ENCODE measurements around the gene DCUN1D4.
"Not testable (repeated sequence)": the region's sequence is repeated elsewhere in the genome, so short reads cannot be mapped to it uniquely, and the experiment has no call there.

DCUN1D4 gene

DNA sequence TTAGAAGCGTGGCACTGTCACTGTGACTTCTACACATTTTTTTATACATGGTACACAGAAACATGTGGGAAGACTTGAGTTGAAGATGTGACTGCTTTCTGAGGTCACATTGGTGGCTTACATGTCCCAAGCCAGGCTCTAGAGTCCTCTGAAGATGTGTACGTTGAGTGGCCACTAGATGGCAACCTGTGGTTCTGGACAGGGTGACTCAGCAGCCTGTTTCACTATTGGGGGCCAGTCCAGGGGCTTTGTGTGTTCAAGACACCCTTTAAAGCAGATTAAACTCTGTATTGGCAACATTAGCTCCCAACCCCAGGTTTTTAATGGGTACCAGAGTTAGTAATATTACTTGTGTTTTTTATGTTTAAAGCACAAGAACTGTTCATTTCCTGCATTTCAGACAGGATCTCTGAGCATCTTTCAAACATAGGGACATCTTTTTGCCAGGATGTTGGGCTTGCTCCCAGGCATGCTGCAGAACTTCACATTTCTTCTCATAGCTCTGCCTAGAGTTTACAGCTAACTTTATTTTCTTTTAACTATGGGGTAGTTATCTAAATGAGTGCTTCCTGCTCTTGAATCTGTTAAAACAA, 53.0 kb downstream of the DCUN1D4 start:
- DNase-seq: peak; percentile 22

- no peak for DNase-seq
These were observed 58.4 kb downstream of the DCUN1D4 start for GRCh38 chr4:51901363-51901762.

DNA sequence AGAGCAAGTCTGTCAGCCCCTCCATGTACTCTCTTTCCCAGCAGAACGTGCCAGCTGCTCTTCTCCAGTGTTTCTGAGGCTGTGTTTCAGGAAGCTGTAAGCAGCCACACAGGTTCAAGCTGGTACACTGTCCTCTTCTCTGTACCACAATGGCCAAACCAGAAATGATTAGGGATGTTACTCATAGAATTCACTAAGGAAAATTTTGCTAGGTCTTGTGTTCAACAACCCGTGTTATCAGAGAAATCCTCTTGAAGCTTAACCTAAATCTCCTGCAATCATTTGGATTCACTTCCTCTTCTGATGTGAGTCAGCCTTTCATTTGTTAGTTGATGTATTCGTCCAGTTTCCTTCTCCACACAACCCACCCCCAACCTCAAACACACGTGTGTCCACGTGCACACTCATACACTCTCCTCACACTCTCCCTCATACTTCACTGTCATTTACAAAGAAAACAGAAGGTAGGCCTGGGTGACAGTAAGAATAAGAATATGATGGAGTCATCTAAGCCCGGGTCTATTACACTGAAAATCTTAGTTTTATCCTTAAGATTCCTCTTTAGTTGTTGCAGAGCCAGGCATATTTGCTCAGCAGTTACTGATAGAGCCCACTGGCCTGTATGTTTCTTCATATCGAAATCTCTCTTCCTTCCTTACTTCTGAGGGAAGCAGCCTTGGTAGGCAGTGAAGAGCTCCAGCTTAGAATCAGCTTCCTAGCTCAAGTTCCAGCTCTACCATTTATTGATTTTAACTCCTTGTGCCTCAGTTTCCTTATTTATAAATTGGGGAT, 63.4 kb downstream of the DCUN1D4 start:
- DNase-seq: no peak

DNA sequence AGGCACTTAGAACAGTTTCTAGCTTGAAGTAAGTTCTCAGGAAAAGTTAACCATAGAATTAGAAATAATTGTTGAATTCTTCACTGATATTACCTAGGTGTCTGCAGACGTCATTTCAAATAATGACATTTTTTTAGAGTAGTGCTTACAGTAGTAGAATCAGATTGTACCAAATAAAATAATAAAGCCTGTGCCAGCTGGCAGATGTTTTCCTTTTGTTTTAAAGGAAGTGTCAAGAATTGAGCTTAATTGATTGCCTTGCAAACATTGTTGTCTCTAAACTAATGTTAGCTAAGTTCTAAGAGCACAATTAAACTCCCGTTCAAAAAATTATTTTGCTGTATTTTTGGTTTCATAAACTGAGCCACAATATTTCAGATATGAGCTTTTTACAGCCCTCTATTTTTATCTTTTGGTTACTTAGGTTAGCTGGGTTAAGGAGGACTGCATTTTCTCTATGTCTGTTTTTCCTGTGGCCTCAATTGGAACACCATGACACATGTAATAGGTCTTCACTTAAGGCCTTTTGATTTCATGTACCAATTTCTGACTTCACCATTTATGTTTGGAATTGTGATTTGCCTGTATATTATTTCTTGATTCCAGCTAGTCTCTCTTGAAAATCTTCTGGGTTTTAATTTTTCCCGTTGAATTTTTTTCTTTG, 64.2 kb downstream of the DCUN1D4 start:
- no peak for DNase-seq

DNA sequence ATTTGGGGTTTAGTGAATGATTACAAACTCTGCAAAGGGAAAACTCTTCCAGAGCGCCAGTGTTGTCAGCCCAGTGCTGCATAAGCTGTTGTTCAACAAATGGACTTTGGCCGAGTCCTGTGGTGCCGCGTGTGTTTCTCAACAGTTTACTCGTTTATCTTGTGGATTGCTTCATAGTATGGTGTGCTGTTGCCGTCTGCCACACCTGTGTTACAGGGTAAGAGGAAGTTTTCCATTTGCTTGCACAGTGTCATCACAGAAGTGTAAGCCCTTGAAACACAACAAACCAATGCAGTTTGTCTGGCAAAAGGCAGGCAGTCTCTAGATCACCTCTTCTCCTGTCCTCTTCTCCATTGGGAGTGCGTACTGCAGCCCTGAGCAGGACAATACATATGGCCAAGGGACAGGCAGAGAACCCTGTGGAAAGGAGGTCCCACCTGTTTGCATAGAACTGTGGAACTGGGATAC, 66.3 kb downstream of the DCUN1D4 start:
- DNase-seq: no peak

DNA sequence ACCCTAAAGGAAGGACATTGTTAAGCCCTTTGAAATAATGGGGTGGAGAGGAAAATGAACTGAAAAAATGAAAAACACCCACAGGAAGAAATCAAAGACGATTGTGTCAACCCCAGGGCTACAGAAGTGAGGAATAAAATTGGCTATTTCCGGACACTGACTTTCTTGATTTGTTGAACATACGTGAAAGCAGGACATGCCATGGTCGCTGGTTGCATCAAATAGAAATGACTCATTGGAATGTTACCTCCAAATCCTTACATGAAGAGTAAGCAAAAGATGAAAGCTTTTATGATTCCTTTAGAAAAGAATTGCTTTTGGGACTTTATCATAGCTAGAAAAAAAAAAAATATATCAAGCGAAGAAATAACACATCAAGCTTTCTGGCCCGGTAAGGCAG, 75.3 kb downstream of the DCUN1D4 start:
- DNase-seq: no peak

GRCh38 chr4:51923343-51923742, 80.4 kb downstream of the DCUN1D4 start:
- DNase-seq: no peak

DNA sequence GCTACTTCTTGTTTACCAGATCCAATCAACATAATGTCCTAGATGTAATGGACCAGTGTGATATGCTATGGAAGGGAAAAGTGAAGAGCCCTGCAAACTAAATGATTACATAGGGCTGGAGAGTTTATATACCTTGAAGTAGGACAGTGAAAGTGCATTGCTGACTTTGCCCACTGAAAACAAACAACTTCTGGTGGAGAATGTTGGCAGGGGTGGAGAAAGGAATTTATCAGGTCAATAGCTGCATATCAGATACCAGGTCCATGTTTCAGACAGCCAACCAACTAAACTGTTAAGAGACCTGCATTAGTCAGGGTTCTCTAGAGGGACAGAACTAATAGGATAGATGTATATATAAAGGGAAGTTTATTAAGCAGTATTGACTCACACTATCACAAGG, 82.4 kb downstream of the DCUN1D4 start:
- DNase-seq: no peak

DNA sequence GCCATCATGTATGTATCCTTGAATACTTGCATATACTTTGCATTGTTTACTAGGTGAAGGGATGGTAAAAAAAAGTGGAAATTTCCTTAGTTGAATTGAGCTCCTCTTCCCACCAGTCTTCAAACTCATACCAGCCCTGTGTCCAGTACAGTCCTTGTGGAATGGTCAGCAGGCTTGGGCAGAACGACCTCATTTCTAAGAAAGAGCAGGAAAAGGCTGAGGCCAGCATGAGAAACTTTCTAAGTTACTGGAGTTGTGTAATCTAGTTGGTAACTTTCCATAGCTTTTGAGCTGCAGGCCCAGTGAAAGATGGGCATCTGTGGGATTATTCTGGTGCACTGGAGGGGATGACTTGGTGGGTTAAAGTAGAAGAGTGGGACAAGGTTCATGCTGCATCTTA, 87.6 kb downstream of the DCUN1D4 start:
- DNase-seq: no peak

DNA sequence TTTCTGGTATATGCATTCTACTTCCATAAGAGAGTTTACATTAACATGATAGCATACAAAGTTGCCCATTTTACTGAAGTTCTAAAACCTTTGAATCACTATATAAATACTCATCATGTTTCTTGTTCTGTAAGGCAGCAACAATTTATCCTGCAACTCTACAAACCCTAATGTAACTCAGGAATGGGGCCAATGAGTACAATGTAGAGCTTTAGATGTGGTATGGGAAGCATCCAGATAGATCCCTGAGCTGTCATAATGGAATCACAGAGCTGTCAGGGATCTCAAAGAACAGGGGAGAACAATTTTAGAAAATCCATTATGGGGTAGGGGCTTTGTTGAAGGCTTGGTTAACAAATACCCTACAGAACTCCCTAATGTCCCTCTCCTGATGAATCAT, 88.5 kb downstream of the DCUN1D4 start:
- DNase-seq: no peak

DNA sequence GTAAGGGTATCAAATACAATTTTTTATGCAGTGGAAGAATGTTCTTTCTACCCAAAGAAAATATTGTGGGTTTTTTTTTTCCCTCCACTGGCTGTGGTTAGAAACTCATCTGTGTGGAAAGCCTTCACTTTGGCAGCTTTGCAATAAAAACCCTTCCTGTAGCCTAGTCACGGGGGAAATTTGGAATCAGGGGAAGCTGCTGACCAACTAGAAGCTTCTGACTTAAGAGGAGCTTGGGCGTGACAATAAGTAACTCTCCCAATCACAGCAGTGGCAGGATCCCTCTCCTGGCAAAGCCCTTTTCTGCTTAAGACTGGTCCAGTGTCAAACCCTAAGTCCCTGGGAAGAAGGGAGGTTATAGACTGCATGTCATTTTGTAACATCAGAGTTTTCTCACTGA, 89.3 kb downstream of the DCUN1D4 start:
- DNase-seq: no peak

DNA sequence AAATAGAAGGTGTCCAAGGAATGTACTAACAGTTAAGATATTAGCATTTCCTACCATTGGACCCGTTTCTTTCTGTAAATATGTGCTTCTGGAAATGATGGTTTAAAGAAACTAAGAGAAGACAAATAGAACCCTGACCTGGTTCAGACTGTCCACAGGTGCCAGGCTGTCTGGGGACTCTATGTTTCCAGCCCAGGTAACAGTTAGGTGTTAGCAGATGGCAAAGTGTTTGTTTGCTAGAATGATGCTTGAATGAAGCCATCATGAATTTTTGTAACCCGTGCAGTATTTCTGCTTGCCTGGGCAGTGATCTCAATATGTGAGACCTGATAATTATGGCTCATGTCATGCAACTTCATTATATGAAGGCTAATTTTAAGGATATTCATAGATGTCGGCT, 89.7 kb downstream of the DCUN1D4 start:
- DNase-seq: no peak

GRCh38 chr4:51940460-51940859, 97.5 kb downstream of the DCUN1D4 start:
- not testable (repeated sequence) for DNase-seq

DNA sequence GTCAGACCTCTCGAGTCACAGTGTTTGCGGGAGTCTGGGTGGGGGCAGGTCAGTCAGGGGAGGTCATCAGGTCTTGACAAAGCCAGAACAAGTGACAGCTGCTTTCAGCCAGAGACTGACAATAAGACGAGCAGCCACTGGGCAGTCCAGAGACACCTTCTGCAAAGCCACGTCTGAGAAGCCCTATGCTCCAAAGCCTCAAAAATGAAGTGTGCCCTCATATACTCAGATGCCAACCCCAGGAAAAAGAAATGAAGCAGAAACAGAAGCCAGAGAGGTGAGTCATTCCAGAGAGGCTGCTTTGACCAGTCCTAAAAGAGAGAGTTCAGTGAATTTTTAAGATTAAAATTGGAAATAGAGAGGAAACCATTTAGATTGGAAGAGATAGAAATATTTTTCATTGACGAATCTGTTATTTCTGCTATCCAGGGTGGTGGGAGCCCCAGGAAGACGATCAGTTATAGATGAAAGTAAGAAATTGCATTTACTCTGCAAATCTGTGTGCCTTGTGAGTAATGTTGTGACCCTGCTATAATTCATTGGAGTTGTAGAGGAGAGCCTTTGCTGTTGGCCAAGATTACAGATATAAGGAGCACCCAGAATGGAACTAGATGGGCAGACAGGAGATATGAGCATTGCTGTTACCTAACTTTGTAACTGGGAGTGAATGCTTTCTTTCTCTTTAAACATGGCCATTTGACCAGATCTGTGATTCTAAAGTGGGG, 99.3 kb downstream of the DCUN1D4 start:
- DNase-seq: no peak

DNA sequence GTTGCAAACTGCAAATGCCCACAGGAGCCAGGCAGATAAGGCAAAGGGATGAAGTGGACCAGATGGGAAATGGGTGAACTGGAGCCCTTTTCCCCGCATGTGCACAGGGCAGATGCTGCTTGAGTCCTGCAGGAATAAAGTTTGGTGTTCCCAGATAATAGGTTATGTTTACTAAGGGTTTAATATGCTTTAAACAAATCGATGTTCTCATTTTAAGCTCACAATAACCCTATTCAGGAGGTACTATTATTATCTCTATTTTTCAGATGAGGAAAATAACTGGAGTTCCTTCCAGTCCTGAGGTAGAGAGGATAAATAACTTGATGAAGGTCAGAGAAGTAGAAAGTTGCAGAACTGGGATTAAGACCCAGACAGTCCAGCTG, 99.9 kb downstream of the DCUN1D4 start:
- no peak for DNase-seq

DNA sequence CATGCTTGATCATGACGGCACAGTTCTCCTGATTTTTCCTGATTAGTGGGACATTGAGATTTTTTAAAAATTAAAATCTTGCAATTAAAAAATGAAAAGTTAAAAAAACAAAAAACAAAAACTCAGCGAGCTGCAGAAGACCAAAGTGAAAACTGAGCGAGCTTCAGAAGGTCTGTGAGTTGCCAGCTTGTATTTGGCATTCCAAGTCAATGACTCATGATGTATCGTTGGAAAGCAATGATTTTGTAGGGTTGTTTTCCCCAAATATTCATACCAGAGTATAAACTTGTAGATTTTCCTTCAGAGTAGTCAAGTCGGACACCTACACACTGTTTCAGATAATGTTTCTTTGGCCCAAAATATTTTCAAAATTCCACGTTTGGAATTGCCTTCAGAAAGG, 100.3 kb downstream of the DCUN1D4 start:
- DNase-seq: no peak

GRCh38 chr4:51958199-51958968, 115.4 kb downstream of the DCUN1D4 start:
- DNase-seq: no peak

DNA sequence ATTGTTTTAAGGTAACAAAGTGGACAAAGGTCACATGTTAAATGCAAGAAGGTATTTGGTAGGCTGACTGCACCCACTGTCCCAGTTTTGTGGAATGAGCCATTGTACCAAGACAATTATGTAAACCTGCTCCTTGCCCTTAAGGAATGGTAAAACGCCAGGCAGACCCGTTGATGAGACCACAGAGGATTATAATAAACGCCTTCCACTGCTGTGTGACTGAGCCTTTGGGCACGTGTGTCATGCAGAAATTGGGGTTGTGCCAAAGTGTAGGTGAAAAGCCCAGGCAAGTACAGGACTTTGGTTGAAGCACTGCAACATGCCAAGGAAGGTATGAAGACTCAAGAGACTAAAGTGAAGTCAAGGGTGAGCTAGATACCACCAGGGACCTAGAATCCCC, 117.5 kb downstream of the DCUN1D4 start:
- DNase-seq: no peak

- DNase-seq: no peak
These were observed 121.0 kb downstream of the DCUN1D4 start for GRCh38 chr4:51963841-51964517.

GRCh38 chr4:51965862-51966261, 122.9 kb downstream of the DCUN1D4 start:
- DNase-seq: no peak
